Measurements from ENCODE around the gene ADAMTS6. TPM values are rescaled to one million over a fixed set of nuclear protein-coding genes. Genes with fewer than 3 reads are reported as not detected.

The ADAMTS6 gene
- total RNA-seq, 2 donors from 2014 or later, result 0.91 to 20.7 TPM

- Histone ChIP-seq H3K4me3 (no peak overlapping the region), H3K36me3 (no peaks in the 10 kb centered on the region), H3K27ac (no peak overlapping the region), H3K27me3 (replicated peaks; ENCODE audit: insufficient read depth) (no peaks in the 10 kb centered on the region), H3K4me1 (replicated peaks) (no peaks in the 10 kb centered on the region), H3K9me3 (no peaks in the 10 kb centered on the region)
- WGBS, result 93% methylated on average over 1 of the region's 1 CpG
- TF ChIP-seq, protein P1, sequence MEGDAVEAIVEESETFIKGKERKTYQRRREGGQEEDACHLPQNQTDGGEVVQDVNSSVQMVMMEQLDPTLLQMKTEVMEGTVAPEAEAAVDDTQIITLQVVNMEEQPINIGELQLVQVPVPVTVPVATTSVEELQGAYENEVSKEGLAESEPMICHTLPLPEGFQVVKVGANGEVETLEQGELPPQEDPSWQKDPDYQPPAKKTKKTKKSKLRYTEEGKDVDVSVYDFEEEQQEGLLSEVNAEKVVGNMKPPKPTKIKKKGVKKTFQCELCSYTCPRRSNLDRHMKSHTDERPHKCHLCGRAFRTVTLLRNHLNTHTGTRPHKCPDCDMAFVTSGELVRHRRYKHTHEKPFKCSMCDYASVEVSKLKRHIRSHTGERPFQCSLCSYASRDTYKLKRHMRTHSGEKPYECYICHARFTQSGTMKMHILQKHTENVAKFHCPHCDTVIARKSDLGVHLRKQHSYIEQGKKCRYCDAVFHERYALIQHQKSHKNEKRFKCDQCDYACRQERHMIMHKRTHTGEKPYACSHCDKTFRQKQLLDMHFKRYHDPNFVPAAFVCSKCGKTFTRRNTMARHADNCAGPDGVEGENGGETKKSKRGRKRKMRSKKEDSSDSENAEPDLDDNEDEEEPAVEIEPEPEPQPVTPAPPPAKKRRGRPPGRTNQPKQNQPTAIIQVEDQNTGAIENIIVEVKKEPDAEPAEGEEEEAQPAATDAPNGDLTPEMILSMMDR (IDR thresholded peaks at IDR 0.05), result no peak
- TF ChIP-seq POLR2AphosphoS5 (IDR thresholded peaks at IDR 0.05) (no peak), POLR2A (IDR thresholded peaks at IDR 0.05) (no peak)
- intact Hi-C loops (cut with DNase I), result no loop called here
- DNase-seq (ENCODE audit: low spot score), result no peak
Observed at GRCh38 chr5:65307931-65308330, 173.8 kb downstream of the ADAMTS6 start.

- H3K36me3 ChIP-seq, result no peaks in the 10 kb centered on the region
- H3K4me3 ChIP-seq, result no peak overlapping the region
- TF ChIP-seq, protein P1 (IDR thresholded peaks at IDR 0.05), result no peak
- TF ChIP-seq POLR2AphosphoS5 (IDR thresholded peaks at IDR 0.05) (no peak), POLR2A (IDR thresholded peaks at IDR 0.05) (no peak)
- H3K27me3 ChIP-seq (replicated peaks; ENCODE audit: insufficient read depth), result no peaks in the 10 kb centered on the region
- no peak overlapping the region for H3K27ac ChIP-seq
- no peaks in the 10 kb centered on the region for H3K9me3 ChIP-seq
- intact Hi-C loops (cut with DNase I), result no loop called here
- WGBS, result 92% methylated on average over 3 of the region's 3 CpGs
- no peak for DNase-seq (ENCODE audit: low spot score)
- H3K4me1 ChIP-seq (replicated peaks), result no peaks in the 10 kb centered on the region
Observed at GRCh38 chr5:65307088-65307487, 174.6 kb downstream of the ADAMTS6 start.

DNA sequence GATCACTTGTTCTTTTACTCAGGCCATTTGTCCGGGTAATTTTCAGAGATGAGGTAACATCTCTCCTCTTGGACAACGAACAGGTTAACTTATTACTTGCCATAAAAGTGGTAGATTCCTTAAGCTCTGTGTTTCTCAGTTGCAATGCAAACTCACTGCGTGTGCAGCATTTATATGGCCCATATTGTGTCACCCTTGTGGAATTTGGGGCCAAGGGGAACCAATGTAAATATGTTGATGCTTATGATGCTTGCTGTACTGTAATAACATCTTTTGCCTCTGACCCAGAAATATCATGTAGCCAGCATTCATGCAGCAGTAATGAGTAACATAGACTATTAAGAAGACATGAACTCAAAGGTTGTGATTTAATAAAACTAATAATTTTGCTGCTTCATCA lies 175.8 kb downstream of the ADAMTS6 start:
- WGBS, result 51% methylated on average over 3 of the region's 3 CpGs
- Histone ChIP-seq H3K9me3 (no peaks in the 10 kb centered on the region), H3K4me1 (replicated peaks) (no peaks in the 10 kb centered on the region), H3K36me3 (no peaks in the 10 kb centered on the region), H3K4me3 (no peak overlapping the region), H3K27ac (no peak overlapping the region), H3K27me3 (replicated peaks; ENCODE audit: insufficient read depth) (no peaks in the 10 kb centered on the region)
- intact Hi-C loops (cut with DNase I), result no loop called here
- TF ChIP-seq, protein P1 (IDR thresholded peaks at IDR 0.05), result no peak
- TF ChIP-seq POLR2AphosphoS5 (IDR thresholded peaks at IDR 0.05) (no peak), POLR2A (IDR thresholded peaks at IDR 0.05) (no peak)
- no peak for DNase-seq (ENCODE audit: low spot score)

GRCh38 chr5:65299861-65300260 lies 181.9 kb downstream of the ADAMTS6 start:
- Histone ChIP-seq H3K4me3 (no peak overlapping the region), H3K36me3 (no peaks in the 10 kb centered on the region), H3K9me3 (no peaks in the 10 kb centered on the region), H3K4me1 (replicated peaks) (no peaks in the 10 kb centered on the region), H3K27me3 (replicated peaks; ENCODE audit: insufficient read depth) (no peaks in the 10 kb centered on the region), H3K27ac (no peak overlapping the region)
- no peak for TF ChIP-seq POLR2AphosphoS5 (IDR thresholded peaks at IDR 0.05)
- TF ChIP-seq, protein P1 (IDR thresholded peaks at IDR 0.05), result no peak
- no peak for TF ChIP-seq POLR2A (IDR thresholded peaks at IDR 0.05)
- no peak for DNase-seq (ENCODE audit: low spot score)
- intact Hi-C loops (cut with DNase I), result no loop called here
- WGBS, result 85% methylated on average over 3 of the region's 3 CpGs

- TF ChIP-seq, protein P1 (IDR thresholded peaks at IDR 0.05), result no peak
- DNase-seq (ENCODE audit: low spot score), result no peak
- H3K9me3 ChIP-seq, result no peaks in the 10 kb centered on the region
- WGBS, result 83% methylated on average over 1 of the region's 1 CpG
- intact Hi-C loops (cut with DNase I), result no loop called here
- no peak overlapping the region for H3K27ac ChIP-seq
- no peaks in the 10 kb centered on the region for H3K27me3 ChIP-seq (replicated peaks; ENCODE audit: insufficient read depth)
- H3K36me3 ChIP-seq, result no peaks in the 10 kb centered on the region
- H3K4me3 ChIP-seq, result no peak overlapping the region
- no peaks in the 10 kb centered on the region for H3K4me1 ChIP-seq (replicated peaks)
Observed at GRCh38 chr5:65296067-65296466, 185.7 kb downstream of the ADAMTS6 start.
